ENCODE results near the gene NR1H3. TPM values are rescaled to one million over a fixed set of nuclear protein-coding genes. Genes with fewer than 3 reads are reported as not detected.

The NR1H3 gene
- total and polyA plus RNA-seq, 10 of the 15 experiments (the other 5 are each of a cell fraction or from before 2014, with no cell fraction given) = 2.6 to 8.9 (median 4.5) TPM

Other genes starting within 250 kb of the NR1H3 start
Only the 7 nearest of the 10 such genes appear.
- gene ARFGAP2, start 81.1 kb upstream of the NR1H3 start, total RNA-seq (2014; rRNA removed) = 77.6 and 82.8 TPM in 2 replicates
- gene ARFGAP2, start 81.1 kb upstream of the NR1H3 start, total RNA-seq (2014; rRNA removed; fragmentation: Illumina TruSeq; extraction: Trizol) = 59.7 and 64.4 TPM in 2 replicates
- gene ARFGAP2, start 81.1 kb upstream of the NR1H3 start, total RNA-seq (2021) = 75.7 and 79.0 TPM in 2 replicates
- gene ARFGAP2, start 81.1 kb upstream of the NR1H3 start, polyA plus RNA-seq (2011; rRNA removed) = 45.9 and 59.3 TPM in 2 replicates
- gene ARFGAP2, start 81.1 kb upstream of the NR1H3 start, polyA plus RNA-seq (2014; fragmentation: Illumina TruSeq; extraction: Trizol) = 64.5 and 100 TPM in 2 replicates
- gene ARFGAP2, start 81.1 kb upstream of the NR1H3 start, polyA plus RNA-seq (2014; fragmentation: Nextera tagmentation; extraction: Ambion mirVana) = 10 to 100 TPM; 20.9 to 25.0 TPM
- gene ARFGAP2, start 81.1 kb upstream of the NR1H3 start, polyA plus RNA-seq (2014; rRNA removed) = 72.8 and 75.4 TPM in 2 replicates
- gene ARFGAP2, start 81.1 kb upstream of the NR1H3 start, polyA plus RNA-seq (2016; fragmentation: Nextera tagmentation; extraction: Ambion mirVana) = 10 to 100 TPM; 79.2 to 91.4 TPM
- gene PACSIN3, start 71.6 kb upstream of the NR1H3 start, total RNA-seq (2014; rRNA removed) = 0.23 and 0.60 TPM in 2 replicates
- gene PACSIN3, start 71.6 kb upstream of the NR1H3 start, total RNA-seq (2014; rRNA removed; fragmentation: Illumina TruSeq; extraction: Trizol) = 0.22 and 0.55 TPM in 2 replicates
- gene PACSIN3, start 71.6 kb upstream of the NR1H3 start, total RNA-seq (2021) = 0.43 and 0.82 TPM in 2 replicates
- 0.12 and 0.16 TPM in 2 replicates for gene PACSIN3, start 71.6 kb upstream of the NR1H3 start, polyA plus RNA-seq (2011; rRNA removed)
- 0.18 TPM in 1 of 2 replicates, not detected in the other for gene PACSIN3, start 71.6 kb upstream of the NR1H3 start, polyA plus RNA-seq (2014; fragmentation: Illumina TruSeq; extraction: Trizol)
- gene PACSIN3, start 71.6 kb upstream of the NR1H3 start, polyA plus RNA-seq (2014; fragmentation: Nextera tagmentation; extraction: Ambion mirVana) = under 1 TPM in 1 of 2 experiments, not detected in 1; 0.05 TPM
- gene PACSIN3, start 71.6 kb upstream of the NR1H3 start, polyA plus RNA-seq (2014; rRNA removed) = 0.38 and 0.60 TPM in 2 replicates
- under 1 TPM; 0.09 to 0.55 TPM for gene PACSIN3, start 71.6 kb upstream of the NR1H3 start, polyA plus RNA-seq (2016; fragmentation: Nextera tagmentation; extraction: Ambion mirVana)
- gene DDB2, start 43.0 kb upstream of the NR1H3 start, total RNA-seq (2014; rRNA removed) = 114 and 121 TPM in 2 replicates
- gene DDB2, start 43.0 kb upstream of the NR1H3 start, total RNA-seq (2014; rRNA removed; fragmentation: Illumina TruSeq; extraction: Trizol) = 109 and 112 TPM in 2 replicates
- gene DDB2, start 43.0 kb upstream of the NR1H3 start, total RNA-seq (2021) = 105 and 116 TPM in 2 replicates
- 168 and 187 TPM in 2 replicates for gene DDB2, start 43.0 kb upstream of the NR1H3 start, polyA plus RNA-seq (2011; rRNA removed)
- gene DDB2, start 43.0 kb upstream of the NR1H3 start, polyA plus RNA-seq (2014; fragmentation: Illumina TruSeq; extraction: Trizol) = 110 and 118 TPM in 2 replicates
- 100 to 1,000 TPM in 1 of 2 experiments, 10 to 100 TPM in 1; 94.2 to 127 TPM for gene DDB2, start 43.0 kb upstream of the NR1H3 start, polyA plus RNA-seq (2014; fragmentation: Nextera tagmentation; extraction: Ambion mirVana)
- 134 and 151 TPM in 2 replicates for gene DDB2, start 43.0 kb upstream of the NR1H3 start, polyA plus RNA-seq (2014; rRNA removed)
- 100 to 1,000 TPM; 155 to 157 TPM for gene DDB2, start 43.0 kb upstream of the NR1H3 start, polyA plus RNA-seq (2016; fragmentation: Nextera tagmentation; extraction: Ambion mirVana)
- gene ACP2, start 9.2 kb upstream of the NR1H3 start, total RNA-seq (2014; rRNA removed) = 7.2 and 10.6 TPM in 2 replicates
- gene ACP2, start 9.2 kb upstream of the NR1H3 start, total RNA-seq (2014; rRNA removed; fragmentation: Illumina TruSeq; extraction: Trizol) = 5.0 and 5.6 TPM in 2 replicates
- gene ACP2, start 9.2 kb upstream of the NR1H3 start, total RNA-seq (2021) = 9.6 and 10.3 TPM in 2 replicates
- 3.4 and 8.0 TPM in 2 replicates for gene ACP2, start 9.2 kb upstream of the NR1H3 start, polyA plus RNA-seq (2011; rRNA removed)
- 3.2 and 6.0 TPM in 2 replicates for gene ACP2, start 9.2 kb upstream of the NR1H3 start, polyA plus RNA-seq (2014; fragmentation: Illumina TruSeq; extraction: Trizol)
- gene ACP2, start 9.2 kb upstream of the NR1H3 start, polyA plus RNA-seq (2014; fragmentation: Nextera tagmentation; extraction: Ambion mirVana) = 1 to 10 TPM in 1 of 2 experiments, under 1 TPM in 1; 0.98 to 1.1 TPM
- gene ACP2, start 9.2 kb upstream of the NR1H3 start, polyA plus RNA-seq (2014; rRNA removed) = 11.7 and 14.3 TPM in 2 replicates
- 1 to 10 TPM; 6.9 to 7.9 TPM for gene ACP2, start 9.2 kb upstream of the NR1H3 start, polyA plus RNA-seq (2016; fragmentation: Nextera tagmentation; extraction: Ambion mirVana)
- 17.1 and 19.2 TPM in 2 replicates for gene MADD, start 12.1 kb downstream of the NR1H3 start, total RNA-seq (2014; rRNA removed)
- 14.9 and 15.6 TPM in 2 replicates for gene MADD, start 12.1 kb downstream of the NR1H3 start, total RNA-seq (2014; rRNA removed; fragmentation: Illumina TruSeq; extraction: Trizol)
- 33.8 and 35.3 TPM in 2 replicates for gene MADD, start 12.1 kb downstream of the NR1H3 start, total RNA-seq (2021)
- 14.4 and 26.5 TPM in 2 replicates for gene MADD, start 12.1 kb downstream of the NR1H3 start, polyA plus RNA-seq (2011; rRNA removed)
- gene MADD, start 12.1 kb downstream of the NR1H3 start, polyA plus RNA-seq (2014; fragmentation: Illumina TruSeq; extraction: Trizol) = 16.8 and 22.8 TPM in 2 replicates
- gene MADD, start 12.1 kb downstream of the NR1H3 start, polyA plus RNA-seq (2014; fragmentation: Nextera tagmentation; extraction: Ambion mirVana) = 1 to 10 TPM in 1 of 2 experiments, under 1 TPM in 1; 0.47 to 1.6 TPM
- 28.0 and 35.4 TPM in 2 replicates for gene MADD, start 12.1 kb downstream of the NR1H3 start, polyA plus RNA-seq (2014; rRNA removed)
- 10 to 100 TPM; 15.1 to 16.0 TPM for gene MADD, start 12.1 kb downstream of the NR1H3 start, polyA plus RNA-seq (2016; fragmentation: Nextera tagmentation; extraction: Ambion mirVana)
- 0.05 TPM in 1 of 2 replicates, not detected in the other for gene MYBPC3, start 94.7 kb downstream of the NR1H3 start, total RNA-seq (2014; rRNA removed)
- gene MYBPC3, start 94.7 kb downstream of the NR1H3 start, total RNA-seq (2014; rRNA removed; fragmentation: Illumina TruSeq; extraction: Trizol) = not detected in 2 replicates
- gene MYBPC3, start 94.7 kb downstream of the NR1H3 start, total RNA-seq (2021) = not detected in 2 replicates
- 0.03 TPM in 1 of 2 replicates, not detected in the other for gene MYBPC3, start 94.7 kb downstream of the NR1H3 start, polyA plus RNA-seq (2011; rRNA removed)
- 0.03 TPM in 1 of 2 replicates, not detected in the other for gene MYBPC3, start 94.7 kb downstream of the NR1H3 start, polyA plus RNA-seq (2014; fragmentation: Illumina TruSeq; extraction: Trizol)
- not detected for gene MYBPC3, start 94.7 kb downstream of the NR1H3 start, polyA plus RNA-seq (2014; fragmentation: Nextera tagmentation; extraction: Ambion mirVana)
- gene MYBPC3, start 94.7 kb downstream of the NR1H3 start, polyA plus RNA-seq (2014; rRNA removed) = 0.06 TPM in 1 of 2 replicates, not detected in the other
- under 1 TPM in 1 of 2 experiments, not detected in 1; 0.08 TPM for gene MYBPC3, start 94.7 kb downstream of the NR1H3 start, polyA plus RNA-seq (2016; fragmentation: Nextera tagmentation; extraction: Ambion mirVana)
- 19.9 and 25.9 TPM in 2 replicates for gene SPI1, start 120.6 kb downstream of the NR1H3 start, total RNA-seq (2014; rRNA removed)
- 5.9 and 6.5 TPM in 2 replicates for gene SPI1, start 120.6 kb downstream of the NR1H3 start, total RNA-seq (2014; rRNA removed; fragmentation: Illumina TruSeq; extraction: Trizol)
- gene SPI1, start 120.6 kb downstream of the NR1H3 start, total RNA-seq (2021) = 29.5 and 31.1 TPM in 2 replicates
- 3.6 and 10.2 TPM in 2 replicates for gene SPI1, start 120.6 kb downstream of the NR1H3 start, polyA plus RNA-seq (2011; rRNA removed)
- 1.3 and 8.8 TPM in 2 replicates for gene SPI1, start 120.6 kb downstream of the NR1H3 start, polyA plus RNA-seq (2014; fragmentation: Illumina TruSeq; extraction: Trizol)
- under 1 TPM; 0.05 to 0.08 TPM for gene SPI1, start 120.6 kb downstream of the NR1H3 start, polyA plus RNA-seq (2014; fragmentation: Nextera tagmentation; extraction: Ambion mirVana)
- gene SPI1, start 120.6 kb downstream of the NR1H3 start, polyA plus RNA-seq (2014; rRNA removed) = 24.5 and 30.2 TPM in 2 replicates
- gene SPI1, start 120.6 kb downstream of the NR1H3 start, polyA plus RNA-seq (2016; fragmentation: Nextera tagmentation; extraction: Ambion mirVana) = 10 to 100 TPM in 1 of 2 experiments, 1 to 10 TPM in 1; 9.2 to 15.0 TPM

All from GM12878 (cell line).